ENCODE data around the gene YLPM1. TPM values are rescaled to one million over a fixed set of nuclear protein-coding genes. Genes with fewer than 3 reads are reported as not detected.

The YLPM1 gene
- polyA plus RNA-seq, 5 donors, result 79.9 to 116 (median 94.4) TPM

GRCh38 chr14:74866708-74867389 is 103.7 kb downstream of the YLPM1 start:
- DNase-seq, result no peak

GRCh38 chr14:74867673-74868072 is 104.6 kb downstream of the YLPM1 start:
- no peak for DNase-seq

- DNase-seq, result no peak
These were observed 105.6 kb downstream of the YLPM1 start for GRCh38 chr14:74868739-74869138.

GRCh38 chr14:74871819-74872218 is 108.7 kb downstream of the YLPM1 start:
- DNase-seq, result no peak

GRCh38 chr14:74875204-74875603 is 112.1 kb downstream of the YLPM1 start:
- DNase-seq, result no peak

- DNase-seq, result no peak
These were observed 113.1 kb downstream of the YLPM1 start, which contains the start of gene PROX2 for GRCh38 chr14:74875941-74876913. Gene PROX2, minus strand, starts transcription at chr14:74876145. Its CDS starts 12,311 bp downstream, at chr14:74863834.

DNA sequence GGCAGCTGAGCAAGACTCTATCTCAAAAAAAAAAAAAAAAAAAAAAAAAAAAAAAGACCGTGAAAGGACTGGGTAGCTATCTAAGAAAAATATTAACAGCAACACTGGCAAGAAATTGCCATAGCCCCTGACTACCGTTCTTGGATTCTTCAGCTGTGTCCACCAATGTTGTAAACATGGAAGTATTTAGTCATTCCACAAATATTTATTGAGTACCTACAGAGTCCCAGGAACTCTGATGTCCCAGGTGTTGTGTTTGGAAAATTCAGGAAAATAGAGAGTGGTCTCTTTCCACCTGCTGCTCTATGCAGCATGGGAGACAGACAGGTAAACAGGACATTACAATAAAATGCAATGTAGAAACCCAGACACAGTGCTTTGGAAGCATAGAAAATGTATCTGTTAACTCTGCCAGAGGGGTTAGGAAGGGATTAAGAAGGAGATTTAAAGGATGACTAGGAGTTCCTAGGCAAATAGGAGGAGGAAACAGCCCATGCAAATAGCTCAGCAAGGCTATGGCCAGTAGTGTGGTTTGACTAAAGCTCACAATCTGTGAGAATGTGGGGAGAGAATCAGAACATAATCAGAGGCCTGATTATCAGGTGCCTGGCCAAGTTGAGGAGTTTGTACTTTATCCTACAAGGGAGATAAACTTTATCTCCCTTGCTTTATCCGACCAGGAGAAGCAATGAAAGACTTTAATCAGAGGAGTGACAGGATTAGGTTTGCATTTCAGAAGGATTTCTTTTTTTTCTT is 116.5 kb downstream of the YLPM1 start:
- DNase-seq, result no peak

- peak; percentile 84 to 88 for DNase-seq
These were observed 118.5 kb downstream of the YLPM1 start, which contains the start of gene DLST for GRCh38 chr14:74881431-74882102. Gene DLST, plus strand, starts transcription at chr14:74881916. Its CDS starts 38 bp downstream, at chr14:74881954.

GRCh38 chr14:74882103-74882920 is 119.2 kb downstream of the YLPM1 start:
- peak in 1 of 2 donors; percentile 27 for DNase-seq

Other genes with a start within 250 kb of the YLPM1 start
- 10 to 100 TPM; 10.6 to 30.9 (median 16.7) TPM for gene LTBP2, start 151.1 kb upstream of the YLPM1 start, polyA plus RNA-seq (ENCODE audit: insufficient read depth in 1 of 5, insufficient read length in 5 of 5, low replicate concordance in 1 of 5)
- 10 to 100 TPM; 23.1 to 30.0 (median 25.3) TPM for gene AREL1, start 50.2 kb upstream of the YLPM1 start, polyA plus RNA-seq (ENCODE audit: insufficient read depth in 1 of 5, insufficient read length in 5 of 5, low replicate concordance in 1 of 5)
- 10 to 100 TPM; 56.9 to 86.5 (median 76.1) TPM for gene FCF1, start 50.2 kb upstream of the YLPM1 start, polyA plus RNA-seq (ENCODE audit: insufficient read depth in 1 of 5, insufficient read length in 5 of 5, low replicate concordance in 1 of 5)
- 1 to 10 TPM; 1.7 to 3.2 (median 2.5) TPM for gene PROX2, start 112.8 kb downstream of the YLPM1 start, polyA plus RNA-seq (ENCODE audit: insufficient read depth in 1 of 5, insufficient read length in 5 of 5, low replicate concordance in 1 of 5)
- 100 to 1,000 TPM in 1 of 5 donors, 10 to 100 TPM in 4; 78.3 to 104 (median 95.0) TPM for gene DLST, start 118.6 kb downstream of the YLPM1 start, polyA plus RNA-seq (ENCODE audit: insufficient read depth in 1 of 5, insufficient read length in 5 of 5, low replicate concordance in 1 of 5)
- gene RPS6KL1, start 159.9 kb downstream of the YLPM1 start, polyA plus RNA-seq (ENCODE audit: insufficient read depth in 1 of 5, insufficient read length in 5 of 5, low replicate concordance in 1 of 5), result 1 to 10 TPM in 4 of 5 donors, under 1 TPM in 1; 0.76 to 2.3 (median 1.1) TPM
- gene PGF, start 192.3 kb downstream of the YLPM1 start, polyA plus RNA-seq (ENCODE audit: insufficient read depth in 1 of 5, insufficient read length in 5 of 5, low replicate concordance in 1 of 5), result 10 to 100 TPM; 10.2 to 24.5 (median 14.1) TPM
- gene EIF2B2, start 239.6 kb downstream of the YLPM1 start, polyA plus RNA-seq (ENCODE audit: insufficient read depth in 1 of 5, insufficient read length in 5 of 5, low replicate concordance in 1 of 5), result 10 to 100 TPM; 45.2 to 58.4 (median 52.1) TPM